ENCODE data around the gene MTERF2.

DNA sequence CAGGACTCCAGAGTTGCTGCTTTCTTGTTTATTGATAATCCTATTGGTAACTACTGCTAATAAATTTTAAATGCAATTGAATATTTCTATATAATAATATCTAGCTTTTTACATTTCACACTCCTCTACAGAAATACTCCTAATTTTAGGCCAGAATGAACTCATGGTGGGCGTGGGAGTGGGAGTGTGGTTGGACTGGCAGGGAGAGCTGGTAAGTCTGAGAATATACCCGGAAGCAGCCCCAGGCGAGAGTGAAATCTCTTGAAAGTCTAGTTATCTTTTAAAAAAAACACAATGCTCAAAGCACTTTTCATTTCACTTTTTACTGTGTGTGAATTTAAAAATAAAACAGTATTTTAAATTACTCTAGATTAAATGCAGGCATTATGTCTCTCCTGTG, 26.5 kb downstream of the MTERF2 start:
- TF ChIP-seq ZNF549 (tag by site-specific recombination; IDR thresholded peaks at IDR 0.05): no peak
- no peak for TF ChIP-seq OVOL3 (tag by site-specific recombination; IDR thresholded peaks at IDR 0.05)
- TF ChIP-seq ZNF223 (tag by site-specific recombination; IDR thresholded peaks at IDR 0.05): no peak
- TF ChIP-seq, protein P1, sequence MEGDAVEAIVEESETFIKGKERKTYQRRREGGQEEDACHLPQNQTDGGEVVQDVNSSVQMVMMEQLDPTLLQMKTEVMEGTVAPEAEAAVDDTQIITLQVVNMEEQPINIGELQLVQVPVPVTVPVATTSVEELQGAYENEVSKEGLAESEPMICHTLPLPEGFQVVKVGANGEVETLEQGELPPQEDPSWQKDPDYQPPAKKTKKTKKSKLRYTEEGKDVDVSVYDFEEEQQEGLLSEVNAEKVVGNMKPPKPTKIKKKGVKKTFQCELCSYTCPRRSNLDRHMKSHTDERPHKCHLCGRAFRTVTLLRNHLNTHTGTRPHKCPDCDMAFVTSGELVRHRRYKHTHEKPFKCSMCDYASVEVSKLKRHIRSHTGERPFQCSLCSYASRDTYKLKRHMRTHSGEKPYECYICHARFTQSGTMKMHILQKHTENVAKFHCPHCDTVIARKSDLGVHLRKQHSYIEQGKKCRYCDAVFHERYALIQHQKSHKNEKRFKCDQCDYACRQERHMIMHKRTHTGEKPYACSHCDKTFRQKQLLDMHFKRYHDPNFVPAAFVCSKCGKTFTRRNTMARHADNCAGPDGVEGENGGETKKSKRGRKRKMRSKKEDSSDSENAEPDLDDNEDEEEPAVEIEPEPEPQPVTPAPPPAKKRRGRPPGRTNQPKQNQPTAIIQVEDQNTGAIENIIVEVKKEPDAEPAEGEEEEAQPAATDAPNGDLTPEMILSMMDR (tag by site-specific recombination; IDR thresholded peaks at IDR 0.05): no peak
- TF ChIP-seq KLF16 (tag by site-specific recombination; IDR thresholded peaks at IDR 0.05): no peak
- TF ChIP-seq ZNF121 (tag by site-specific recombination; IDR thresholded peaks at IDR 0.05): no peak
- TF ChIP-seq, protein P2, sequence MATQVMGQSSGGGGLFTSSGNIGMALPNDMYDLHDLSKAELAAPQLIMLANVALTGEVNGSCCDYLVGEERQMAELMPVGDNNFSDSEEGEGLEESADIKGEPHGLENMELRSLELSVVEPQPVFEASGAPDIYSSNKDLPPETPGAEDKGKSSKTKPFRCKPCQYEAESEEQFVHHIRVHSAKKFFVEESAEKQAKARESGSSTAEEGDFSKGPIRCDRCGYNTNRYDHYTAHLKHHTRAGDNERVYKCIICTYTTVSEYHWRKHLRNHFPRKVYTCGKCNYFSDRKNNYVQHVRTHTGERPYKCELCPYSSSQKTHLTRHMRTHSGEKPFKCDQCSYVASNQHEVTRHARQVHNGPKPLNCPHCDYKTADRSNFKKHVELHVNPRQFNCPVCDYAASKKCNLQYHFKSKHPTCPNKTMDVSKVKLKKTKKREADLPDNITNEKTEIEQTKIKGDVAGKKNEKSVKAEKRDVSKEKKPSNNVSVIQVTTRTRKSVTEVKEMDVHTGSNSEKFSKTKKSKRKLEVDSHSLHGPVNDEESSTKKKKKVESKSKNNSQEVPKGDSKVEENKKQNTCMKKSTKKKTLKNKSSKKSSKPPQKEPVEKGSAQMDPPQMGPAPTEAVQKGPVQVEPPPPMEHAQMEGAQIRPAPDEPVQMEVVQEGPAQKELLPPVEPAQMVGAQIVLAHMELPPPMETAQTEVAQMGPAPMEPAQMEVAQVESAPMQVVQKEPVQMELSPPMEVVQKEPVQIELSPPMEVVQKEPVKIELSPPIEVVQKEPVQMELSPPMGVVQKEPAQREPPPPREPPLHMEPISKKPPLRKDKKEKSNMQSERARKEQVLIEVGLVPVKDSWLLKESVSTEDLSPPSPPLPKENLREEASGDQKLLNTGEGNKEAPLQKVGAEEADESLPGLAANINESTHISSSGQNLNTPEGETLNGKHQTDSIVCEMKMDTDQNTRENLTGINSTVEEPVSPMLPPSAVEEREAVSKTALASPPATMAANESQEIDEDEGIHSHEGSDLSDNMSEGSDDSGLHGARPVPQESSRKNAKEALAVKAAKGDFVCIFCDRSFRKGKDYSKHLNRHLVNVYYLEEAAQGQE (tag by site-specific recombination; IDR thresholded peaks at IDR 0.05): no peak

All from HEK293 (cell line).